ENCODE results near the gene ACADVL.

ACADVL gene

GRCh38 chr17:7256766-7257456 is 37.2 kb downstream of the ACADVL start:
- Histone ChIP-seq H3K4me2 (ENCODE audit: low read length) (no peak overlapping the region), H3K27ac (ENCODE audit: low read depth, low read length) (no peak overlapping the region), H3K4me1 (ENCODE audit: control insufficient read depth, low read length) (peaks cover 19% of the 10 kb centered on the region), H3K9me2 (replicated peaks; ENCODE audit: control insufficient read depth, low read length) (no peaks in the 10 kb centered on the region), H3K79me2 (ENCODE audit: control insufficient read depth, low read length) (peaks cover 18% of the 10 kb centered on the region), H3K27me3 (ENCODE audit: control insufficient read depth, low read length) (peaks cover 14% of the 10 kb centered on the region), H3F3A (ENCODE audit: control insufficient read depth, insufficient read depth) (peaks cover 6% of the 10 kb centered on the region; the same call in 1 of the 2 replicates), H3K36me3 (ENCODE audit: control insufficient read depth, low read length) (peaks cover 54% of the 10 kb centered on the region), H3K9me3 (ENCODE audit: control insufficient read depth, insufficient read depth, low read length) (no peaks in the 10 kb centered on the region), H3K4me3 (ENCODE audit: low read length) (no peak overlapping the region), H4K20me1 (ENCODE audit: control insufficient read depth, insufficient read depth, low read depth, low read length) (no peaks in the 10 kb centered on the region)
- no peak for TF ChIP-seq EZH2phosphoT487 (IDR thresholded peaks at IDR 0.05; ENCODE audit: borderline replicate concordance, low read length)
- TF ChIP-seq, protein P1, sequence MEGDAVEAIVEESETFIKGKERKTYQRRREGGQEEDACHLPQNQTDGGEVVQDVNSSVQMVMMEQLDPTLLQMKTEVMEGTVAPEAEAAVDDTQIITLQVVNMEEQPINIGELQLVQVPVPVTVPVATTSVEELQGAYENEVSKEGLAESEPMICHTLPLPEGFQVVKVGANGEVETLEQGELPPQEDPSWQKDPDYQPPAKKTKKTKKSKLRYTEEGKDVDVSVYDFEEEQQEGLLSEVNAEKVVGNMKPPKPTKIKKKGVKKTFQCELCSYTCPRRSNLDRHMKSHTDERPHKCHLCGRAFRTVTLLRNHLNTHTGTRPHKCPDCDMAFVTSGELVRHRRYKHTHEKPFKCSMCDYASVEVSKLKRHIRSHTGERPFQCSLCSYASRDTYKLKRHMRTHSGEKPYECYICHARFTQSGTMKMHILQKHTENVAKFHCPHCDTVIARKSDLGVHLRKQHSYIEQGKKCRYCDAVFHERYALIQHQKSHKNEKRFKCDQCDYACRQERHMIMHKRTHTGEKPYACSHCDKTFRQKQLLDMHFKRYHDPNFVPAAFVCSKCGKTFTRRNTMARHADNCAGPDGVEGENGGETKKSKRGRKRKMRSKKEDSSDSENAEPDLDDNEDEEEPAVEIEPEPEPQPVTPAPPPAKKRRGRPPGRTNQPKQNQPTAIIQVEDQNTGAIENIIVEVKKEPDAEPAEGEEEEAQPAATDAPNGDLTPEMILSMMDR (IDR thresholded peaks at IDR 0.05; ENCODE audit: low read depth, low read length, poor library complexity, severe bottlenecking): no peak

GRCh38 chr17:7258731-7259554 is 39.2 kb downstream of the ACADVL start:
- no peak overlapping the region for H3K4me2 ChIP-seq (ENCODE audit: low read length)

GRCh38 chr17:7259555-7259889 is 39.8 kb downstream of the ACADVL start:
- H4K20me1 ChIP-seq (ENCODE audit: control insufficient read depth, insufficient read depth, low read depth, low read length): no peaks in the 10 kb centered on the region
- H3K4me3 ChIP-seq (ENCODE audit: low read length): no peak overlapping the region
- TF ChIP-seq, protein P1 (IDR thresholded peaks at IDR 0.05; ENCODE audit: low read depth, low read length, poor library complexity, severe bottlenecking): no peak
- TF ChIP-seq EZH2phosphoT487 (IDR thresholded peaks at IDR 0.05; ENCODE audit: borderline replicate concordance, low read length): no peak
- no peaks in the 10 kb centered on the region for H3K9me3 ChIP-seq (ENCODE audit: control insufficient read depth, insufficient read depth, low read length)
- H3K4me1 ChIP-seq (ENCODE audit: control insufficient read depth, low read length): peaks cover 31% of the 10 kb centered on the region
- H3K27ac ChIP-seq (ENCODE audit: low read depth, low read length): no peak overlapping the region
- H3K4me2 ChIP-seq (ENCODE audit: low read length): no peak overlapping the region
- H3K79me2 ChIP-seq (ENCODE audit: control insufficient read depth, low read length): no peaks in the 10 kb centered on the region; the same call in 1 of the 2 replicates
- no peaks in the 10 kb centered on the region for H3K9me2 ChIP-seq (replicated peaks; ENCODE audit: control insufficient read depth, low read length)
- peaks cover 38% of the 10 kb centered on the region for H3K36me3 ChIP-seq (ENCODE audit: control insufficient read depth, low read length)
- peaks cover 32% of the 10 kb centered on the region for H3K27me3 ChIP-seq (ENCODE audit: control insufficient read depth, low read length)
- H3F3A ChIP-seq (ENCODE audit: control insufficient read depth, insufficient read depth): peaks cover 6% of the 10 kb centered on the region; the same call in 1 of the 2 replicates

More at GRCh38 chr17:7258731-7259554, 39.2 kb downstream of the ACADVL start:
- TF ChIP-seq EZH2phosphoT487 (IDR thresholded peaks at IDR 0.05; ENCODE audit: borderline replicate concordance, low read length): no peak
- TF ChIP-seq, protein P1 (IDR thresholded peaks at IDR 0.05; ENCODE audit: low read depth, low read length, poor library complexity, severe bottlenecking): no peak
- Histone ChIP-seq H3K27me3 (ENCODE audit: control insufficient read depth, low read length) (peaks cover 32% of the 10 kb centered on the region), H3K9me2 (replicated peaks; ENCODE audit: control insufficient read depth, low read length) (no peaks in the 10 kb centered on the region), H3K79me2 (ENCODE audit: control insufficient read depth, low read length) (peaks cover 4% of the 10 kb centered on the region), H4K20me1 (ENCODE audit: control insufficient read depth, insufficient read depth, low read depth, low read length) (no peaks in the 10 kb centered on the region), H3K4me1 (ENCODE audit: control insufficient read depth, low read length) (peaks cover 31% of the 10 kb centered on the region), H3K27ac (ENCODE audit: low read depth, low read length) (no peak overlapping the region), H3K36me3 (ENCODE audit: control insufficient read depth, low read length) (peaks cover 44% of the 10 kb centered on the region), H3K4me3 (ENCODE audit: low read length) (no peak overlapping the region), H3K9me3 (ENCODE audit: control insufficient read depth, insufficient read depth, low read length) (no peaks in the 10 kb centered on the region), H3F3A (ENCODE audit: control insufficient read depth, insufficient read depth) (peaks cover 6% of the 10 kb centered on the region; the same call in 1 of the 2 replicates)

Measured in DOHH2 (cell line).